Heart left ventricle (tissue), 16 donors: Measurements from ENCODE around the gene METTL9. TPM values are rescaled to one million over a fixed set of nuclear protein-coding genes. Genes with fewer than 3 reads are reported as not detected.

Experiments
- ATAC-seq, 4 donors: fragments of 200-7000 bp; cut with Tn5 transposase; one replicate each; pipeline ENCODE4 v1.9.1; 2020 to 2022; ENCODE audit warnings: moderate library complexity in 4 of 4, mild to moderate bottlenecking in 3 of 4, moderate number of reproducible peaks in 1 of 4
- DNase-seq, 5 donors: peaks; one replicate each; pipeline ENCODE4 v3.0.0-alpha.2; 2020
- H3K27ac ChIP-seq, 12 donors: fragments of 200-600 bp; sonication (generic) in 4 of 12; one replicate each; pipeline versions ENCODE4 v1.5.0 to v1.8.0; 2016 to 2022; ENCODE audit warnings: mild to moderate bottlenecking in 2 of 12
- H3K27me3 ChIP-seq, 9 donors: fragments of 200-600 bp; sonication (generic) in 2 of 9; one replicate each; pipeline versions ENCODE4 v1.5.1 to v1.8.0; 2016 to 2022; ENCODE audit warnings: mild to moderate bottlenecking in 3 of 9
- H3K36me3 ChIP-seq, 9 donors: fragments of 200-600 bp; sonication (generic) in 2 of 9; one replicate each; pipeline versions ENCODE4 v1.5.0 to v1.8.0; 2018 to 2022; ENCODE audit warnings: mild to moderate bottlenecking in 2 of 9
- H3K4me1 ChIP-seq, 12 donors: fragments of 200-600 bp; sonication (generic) in 4 of 12; one replicate each; pipeline versions ENCODE4 v1.5.0 to v1.8.0; 2016 to 2022; ENCODE audit warnings: mild to moderate bottlenecking in 3 of 12
- H3K4me3 ChIP-seq, 12 donors: fragments of 200-600 bp; sonication (generic) in 4 of 12; one replicate each; pipeline versions ENCODE4 v1.5.0 to v1.8.0; 2017 to 2022; ENCODE audit warnings: mild to moderate bottlenecking in 9 of 12, moderate library complexity in 4 of 12
- H3K9me3 ChIP-seq, 12 donors: fragments of 200-600 bp; sonication (generic) in 4 of 12; one replicate each; pipeline versions ENCODE4 v1.5.0 to v1.8.0; 2016 to 2022; ENCODE audit warnings: mild to moderate bottlenecking in 1 of 12
- POLR2A ChIP-seq, 2 donors: fragments of 450-650 bp; IDR thresholded peaks; one replicate each; pipeline ENCODE4 v1.6.1; 2017; ENCODE audit warnings: antibody characterized with exemption in 2 of 2, mild to moderate bottlenecking in 2 of 2, moderate library complexity in 2 of 2
- WGBS, 4 donors: extraction: QIAGEN DNeasy Blood & Tissue Kit in 2 of 4; methylation state at CpG; one replicate each; pipeline versions ENCODE4 v1.1.5 to v1.1.7; 2013 to 2018; 5-methylcytosine and 5-hydroxymethylcytosine counted together
- intact Hi-C, 10 donors: fragments of 100-400 bp; cut with DNase I; formaldehyde crosslinking; loops; one replicate each; pipeline versions ENCODE4 v1.11.1 to v1.14.2; 2022
- polyA plus RNA-seq, 2 donors: library from polyadenylated mRNA; stranded (reverse); fragments of 200-250 nt; gene quantifications; one replicate each; pipeline ENCODE4 v1.2.3, GENCODE V29; 2013
- total RNA-seq, 9 donors: library from RNA; depleted of rRNA in 2 of 9; stranded (reverse); fragments of >200 nt in 2 of 9; fragmentation: NEBNext Ultra II Directional in 3 of 9; extraction: Animal tissue kit (Norgen Biotek cat#: 25700) in 3 of 9; gene quantifications; one replicate each; pipeline versions ENCODE4 v1.1.0 to v1.2.4, GENCODE V29; 2016 to 2023
- TF ChIP-seq, protein P1 (sequence below), 12 donors: fragments of 200-600 bp; sonication (generic) in 4 of 12; IDR thresholded peaks; one replicate each; pipeline versions ENCODE4 v1.5.0 to v1.8.0; 2018 to 2022; ENCODE audit warnings: antibody characterized with exemption in 12 of 12, mild to moderate bottlenecking in 5 of 12
- donor health status: ischemic (EF 13 %, LVEDD 7.1; RV severe dilation, severe dysfunction).
- donor health status: healthy with polysubstance abuse.
- donor health status: DM: no; HTN: yes; CAD: no.
- donor health status: DM: no; HTN: no; CAD: no.
- donor health status: ischemic (EF 25% LVEDD 6.9; RV normal size, moderate dysfunction).
- donor health status: ischemic (EF 25% LVEDD 5.7; RV mildly dilated, moderate dysfunction).
- donor health status: healthy.
- donor health status: DM: yes; HTN: yes; CAD: no.
- donor health status: ischemic (EF 35%, LVEDD 5.7; RV mildly dilated, moderate dysfunction).
- donor health status: nonischemic (EF 11% LVEDD 7.7; RV severe dilation, severe dysfunction).
- donor health status: DM: yes; HTN: yes; CAD: no.
- donor health status: PGD.
- donor health status: ischemic (EF 29% LVEDD 5.4; RV normal size, mild dysfunction).
- donor health status: nonischemic (EF 23%, LVEDD 6.1; RV moderate dilation, normal function).

Gene METTL9
- total and polyA plus RNA-seq, 11 donors = 12.2 to 70.6 (median 55.0) TPM

DNA sequence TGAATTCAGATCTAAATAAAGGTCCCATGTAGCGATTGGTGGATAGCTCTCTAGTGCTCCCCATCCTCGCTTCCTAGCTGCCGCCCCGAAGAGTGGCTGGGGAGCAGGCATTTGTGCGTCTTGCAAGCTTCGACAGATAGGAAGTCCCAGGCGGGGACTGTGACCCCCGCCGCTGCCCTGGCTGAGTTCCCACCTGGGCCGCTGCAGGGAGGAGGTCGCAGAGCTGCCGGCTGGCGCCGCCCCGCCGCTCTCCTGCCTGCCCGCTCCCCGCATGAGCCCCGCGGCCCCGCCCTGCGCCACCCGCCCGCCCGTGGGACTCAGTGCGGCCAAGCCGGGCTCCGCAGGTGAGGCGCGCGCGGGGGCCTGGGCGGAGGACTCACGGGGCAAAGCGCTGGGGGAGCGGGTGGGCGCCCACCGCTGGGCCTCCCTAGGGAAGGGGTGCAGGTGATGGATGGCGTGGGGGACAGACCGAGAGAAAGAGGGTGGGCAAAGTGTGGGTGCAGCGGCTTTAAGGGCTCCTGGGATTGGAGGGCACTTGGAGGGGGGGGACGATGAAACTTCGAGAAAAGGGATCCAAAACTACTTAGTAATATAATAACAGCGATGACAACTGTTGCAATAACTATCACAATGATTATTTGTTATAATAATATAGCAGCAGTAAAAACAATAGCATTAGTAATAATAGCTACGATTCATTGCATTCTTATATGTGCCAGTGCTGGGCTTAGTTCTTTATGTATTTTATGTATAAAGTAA is 64.7 kb downstream of the METTL9 start, which contains the start of gene OTOA:
OTOA (plus strand) TSS at position 80 of the 759 bp plus-strand sequence. CDS start 14,547 bp downstream, outside the sequence.
- TF ChIP-seq, protein P1, sequence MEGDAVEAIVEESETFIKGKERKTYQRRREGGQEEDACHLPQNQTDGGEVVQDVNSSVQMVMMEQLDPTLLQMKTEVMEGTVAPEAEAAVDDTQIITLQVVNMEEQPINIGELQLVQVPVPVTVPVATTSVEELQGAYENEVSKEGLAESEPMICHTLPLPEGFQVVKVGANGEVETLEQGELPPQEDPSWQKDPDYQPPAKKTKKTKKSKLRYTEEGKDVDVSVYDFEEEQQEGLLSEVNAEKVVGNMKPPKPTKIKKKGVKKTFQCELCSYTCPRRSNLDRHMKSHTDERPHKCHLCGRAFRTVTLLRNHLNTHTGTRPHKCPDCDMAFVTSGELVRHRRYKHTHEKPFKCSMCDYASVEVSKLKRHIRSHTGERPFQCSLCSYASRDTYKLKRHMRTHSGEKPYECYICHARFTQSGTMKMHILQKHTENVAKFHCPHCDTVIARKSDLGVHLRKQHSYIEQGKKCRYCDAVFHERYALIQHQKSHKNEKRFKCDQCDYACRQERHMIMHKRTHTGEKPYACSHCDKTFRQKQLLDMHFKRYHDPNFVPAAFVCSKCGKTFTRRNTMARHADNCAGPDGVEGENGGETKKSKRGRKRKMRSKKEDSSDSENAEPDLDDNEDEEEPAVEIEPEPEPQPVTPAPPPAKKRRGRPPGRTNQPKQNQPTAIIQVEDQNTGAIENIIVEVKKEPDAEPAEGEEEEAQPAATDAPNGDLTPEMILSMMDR (IDR thresholded peaks at IDR 0.05) = no peak
- no peak for TF ChIP-seq POLR2A (IDR thresholded peaks at IDR 0.05)
- Histone ChIP-seq H3K27me3 (peaks cover 0 to 22% (median 6%) of the 10 kb centered on the region in 9 donors), H3K4me1 (peaks cover 0 to 18% (median 0%) of the 10 kb centered on the region in 12 donors), H3K9me3 (no peaks in the 10 kb centered on the region), H3K4me3 (peak within 1 kb of the TSS in 10 of 12 donors; percentile 20 to 54 (median 37)), H3K27ac (no peak within 1 kb of the TSS), H3K36me3 (no peaks in the 10 kb centered on the region)
- WGBS, 4 donors = 12 to 22% (median 14%) methylated on average over 20 to 45 of the region's 45 CpGs
- DNase-seq = no peak
- intact Hi-C loops = loop anchor here in 1 of 10 donors (5.0 kb wide), 1 partner anchor 48 kb away; no protein-coding TSS in a partner anchor
- peak in 2 of 4 donors; percentile 39 to 49 for ATAC-seq

DNA sequence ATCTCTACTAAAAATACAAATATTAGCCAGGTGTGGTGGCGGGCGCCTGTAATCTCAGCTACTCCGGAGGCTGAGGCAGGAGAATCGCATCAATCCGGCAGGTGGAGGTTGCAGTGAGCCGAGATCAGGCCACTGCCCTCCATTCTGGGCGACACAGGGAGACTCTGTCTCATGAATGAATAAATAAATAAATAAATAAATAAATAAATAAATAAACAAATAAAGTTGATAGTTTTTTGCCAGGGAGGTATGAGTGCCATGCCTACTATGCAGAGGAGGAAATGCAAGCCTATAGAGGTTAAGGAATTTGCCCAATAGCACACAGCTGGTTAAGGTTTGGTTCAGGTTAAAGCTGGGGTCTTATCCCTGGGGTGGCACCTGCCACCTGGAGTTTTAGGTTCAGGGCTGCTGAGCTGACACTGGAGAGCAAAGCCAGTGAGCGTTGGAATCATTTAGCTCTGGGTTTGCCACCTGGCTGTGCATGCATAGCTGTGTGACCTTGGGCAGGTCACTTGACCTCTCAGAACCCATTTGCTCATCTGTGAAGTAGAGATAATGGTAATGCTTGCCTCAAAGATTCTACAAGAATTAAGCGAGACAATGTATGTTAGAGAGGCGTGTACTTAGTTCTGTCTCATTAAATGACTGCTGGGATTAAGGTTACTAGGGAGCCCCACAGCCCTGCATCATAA is 65.6 kb downstream of the METTL9 start:
- DNase-seq = no peak
- intact Hi-C loops = loop anchor here in 1 of 10 donors (5.0 kb wide), 1 partner anchor 47 kb away; no protein-coding TSS in a partner anchor
- Histone ChIP-seq H3K36me3 (no peaks in the 10 kb centered on the region), H3K27me3 (peaks cover 0 to 22% (median 6%) of the 10 kb centered on the region in 9 donors), H3K4me1 (peaks cover 0 to 10% (median 0%) of the 10 kb centered on the region in 12 donors), H3K27ac (no peak overlapping the region), H3K9me3 (no peaks in the 10 kb centered on the region), H3K4me3 (no peak overlapping the region)
- no peak for ATAC-seq
- 93 to 95% (median 94%) methylated on average over 10 of the region's 10 CpGs for WGBS, 4 donors
- TF ChIP-seq POLR2A (IDR thresholded peaks at IDR 0.05) = no peak
- TF ChIP-seq, protein P1 (IDR thresholded peaks at IDR 0.05) = no peak

DNA sequence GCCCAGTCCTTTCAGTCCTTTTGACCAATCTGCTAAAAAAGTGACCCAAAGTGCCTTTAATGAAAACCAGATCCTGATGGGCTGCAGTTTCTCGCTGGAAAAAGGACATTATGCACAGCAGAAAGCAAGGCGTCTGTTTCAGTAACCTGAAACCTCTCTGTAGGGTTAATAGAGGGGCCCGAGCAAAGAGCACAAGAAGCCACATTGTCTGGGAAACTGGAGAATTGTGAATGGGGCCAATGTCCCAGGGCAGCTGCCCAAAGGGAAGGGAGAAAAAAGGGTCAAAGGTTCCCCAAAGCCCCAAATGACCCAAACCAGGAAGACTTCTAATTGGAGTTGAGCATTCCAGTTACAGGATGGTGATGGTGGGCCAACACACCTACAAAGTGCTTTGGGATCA is 67.4 kb downstream of the METTL9 start:
- TF ChIP-seq, protein P1 (IDR thresholded peaks at IDR 0.05) = no peak
- no peak for TF ChIP-seq POLR2A (IDR thresholded peaks at IDR 0.05)
- WGBS, 4 donors = 38 to 63% (median 55%) methylated on average over 3 of the region's 3 CpGs
- peaks cover 0 to 8% (median 0%) of the 10 kb centered on the region in 12 donors for H3K4me1 ChIP-seq
- H3K27me3 ChIP-seq = peaks cover 0 to 22% (median 6%) of the 10 kb centered on the region in 9 donors
- no peaks in the 10 kb centered on the region for H3K9me3 ChIP-seq
- intact Hi-C loops = no loop called here
- DNase-seq (no peak), ATAC-seq (no peak)
- no peak overlapping the region for H3K27ac ChIP-seq
- no peaks in the 10 kb centered on the region for H3K36me3 ChIP-seq
- no peak overlapping the region for H3K4me3 ChIP-seq

DNA sequence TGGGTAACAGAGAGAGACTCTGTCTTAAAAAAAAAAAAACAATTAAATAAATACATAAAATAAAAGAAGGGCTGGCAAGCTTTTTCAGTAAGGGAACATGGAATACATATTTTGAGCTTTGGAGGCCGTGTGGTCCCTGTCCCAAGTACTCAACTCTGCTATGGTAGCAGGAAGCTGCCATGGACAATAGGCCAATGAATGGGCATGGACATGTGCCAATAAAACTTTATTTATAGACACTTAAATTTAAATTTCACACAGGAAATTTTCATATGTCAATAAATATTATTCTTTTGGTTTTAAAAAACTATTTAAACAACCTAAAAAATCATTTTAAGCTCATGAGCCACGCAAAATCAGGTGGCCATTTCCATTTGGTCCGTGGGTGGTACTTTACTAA is 68.2 kb downstream of the METTL9 start:
- TF ChIP-seq, protein P1 (IDR thresholded peaks at IDR 0.05) = no peak
- no peak for TF ChIP-seq POLR2A (IDR thresholded peaks at IDR 0.05)
- Histone ChIP-seq H3K4me3 (no peak overlapping the region), H3K4me1 (peaks cover 0 to 8% (median 0%) of the 10 kb centered on the region in 12 donors), H3K9me3 (no peaks in the 10 kb centered on the region), H3K36me3 (no peaks in the 10 kb centered on the region), H3K27ac (no peak overlapping the region), H3K27me3 (peaks cover 0 to 22% (median 6%) of the 10 kb centered on the region in 9 donors)
- DNase-seq = no peak
- ATAC-seq = no peak
- intact Hi-C loops = no loop called here
- whole genome bisulfite sequencing, 4 donors = 80 to 89% (median 84%) methylated on average over 3 of the region's 3 CpGs
